Liver (tissue), 3 donors: Measurements from ENCODE around the gene MRAP.

ENCODE experiments used
- CTCF ChIP-seq: fragments of 150-350 bp; IDR thresholded peaks from 2 replicates; pipeline ENCODE4 v1.5.1; 2017; ENCODE audit warnings: improper control_type of control experiment, low read depth, low read length; ENCODE audit not compliant: missing input control
- EGR1 ChIP-seq, 2 donors: IDR thresholded peaks; 2 replicates each; pipeline ENCODE4 v1.6.1; 2016 to 2018; ENCODE audit warnings: antibody characterized with exemption in 2 of 2, low read depth in 2 of 2
- FOXA1 ChIP-seq: IDR thresholded peaks from 2 replicates; pipeline ENCODE4 v1.6.1; 2016; ENCODE audit warnings: antibody characterized with exemption
- GABPA ChIP-seq, 2 donors: IDR thresholded peaks in 1 of 2; conservative IDR thresholded peaks in 1 of 2; 2 replicates each; pipeline ENCODE4 v1.6.1; 2016; ENCODE audit warnings: antibody characterized with exemption in 2 of 2, mild to moderate bottlenecking in 1 of 2, moderate library complexity in 1 of 2
- HNF4A ChIP-seq, 2 donors: conservative IDR thresholded peaks; 2 replicates each; pipeline ENCODE4 v1.6.1; 2016; ENCODE audit warnings: antibody characterized with exemption in 2 of 2, mild to moderate bottlenecking in 2 of 2
- JUND ChIP-seq, 2 donors: IDR thresholded peaks; 2 replicates each; pipeline ENCODE4 v1.6.1; 2016; ENCODE audit warnings: antibody characterized with exemption in 2 of 2
- MAX ChIP-seq: IDR thresholded peaks from 2 replicates; pipeline ENCODE4 v1.6.1; 2016; ENCODE audit warnings: antibody characterized with exemption
- REST ChIP-seq: IDR thresholded peaks from 2 replicates; pipeline ENCODE4 v1.6.1; 2016; ENCODE audit warnings: antibody characterized with exemption, mild to moderate bottlenecking
- RXRA ChIP-seq, 2 donors: IDR thresholded peaks; 2 replicates each; pipeline ENCODE4 v1.6.1; 2017 to 2018; ENCODE audit warnings: antibody characterized with exemption in 2 of 2, mild to moderate bottlenecking in 1 of 2
- SP1 ChIP-seq: IDR thresholded peaks from 2 replicates; pipeline ENCODE4 v1.6.1; 2018; ENCODE audit warnings: antibody characterized with exemption, mild to moderate bottlenecking
- YY1 ChIP-seq: IDR thresholded peaks from 2 replicates; pipeline ENCODE4 v1.6.1; 2016; ENCODE audit warnings: antibody characterized with exemption, mild to moderate bottlenecking
- TF ChIP-seq, protein P1 (sequence below): IDR thresholded peaks from 2 replicates; pipeline ENCODE4 v1.6.1; 2016; ENCODE audit warnings: antibody characterized with exemption
- TF ChIP-seq, protein P2 (sequence below): IDR thresholded peaks from 2 replicates; pipeline ENCODE4 v1.6.1; 2016; ENCODE audit warnings: antibody characterized with exemption
- donor health status: healthy.
- donor health status: healthy.

DNA sequence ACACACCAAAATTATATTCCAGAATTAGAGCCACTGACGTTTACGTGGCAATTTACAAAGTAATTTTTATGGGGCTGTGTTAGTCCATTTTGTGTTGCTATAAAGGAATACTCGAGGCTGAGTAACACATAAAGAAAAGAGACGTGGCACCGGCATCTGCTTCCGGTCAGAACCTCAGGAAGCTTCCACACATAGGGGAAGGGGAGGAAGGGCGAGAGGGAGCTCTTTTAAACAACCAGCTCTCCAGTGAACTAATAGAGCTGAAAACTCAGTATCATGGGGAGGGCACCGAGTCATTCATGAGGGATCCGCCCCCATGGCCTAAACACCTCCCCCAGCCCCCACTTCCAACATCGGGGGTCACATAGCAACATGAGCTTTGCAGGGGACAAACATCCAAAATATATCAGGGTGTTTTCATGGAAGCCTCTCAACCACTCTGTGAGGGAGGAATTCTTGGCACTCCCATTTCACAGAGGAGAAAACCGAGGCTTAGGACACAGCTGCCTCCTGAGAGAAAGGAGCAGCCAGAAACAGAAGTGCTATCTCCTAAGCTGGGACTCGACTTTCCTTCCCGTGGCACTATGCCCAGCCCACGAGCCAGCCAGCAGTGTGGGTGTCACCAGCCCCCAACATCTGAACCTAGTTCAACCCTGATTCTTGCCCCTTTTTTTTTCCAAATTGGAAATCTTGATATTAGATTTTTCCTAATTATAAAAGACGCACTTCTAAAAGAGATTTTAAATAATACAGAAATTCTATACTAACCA lies 49.0 kb upstream of the MRAP start:
- TF ChIP-seq CTCF (no peak), MAX (no peak), YY1 (no peak), SP1 (no peak), GABPA (IDR thresholded peaks at IDR 0.05 in 1 of 2, conservative IDR thresholded peaks at IDR 0.05 in 1 of 2) (no peak), FOXA1 (no peak), HNF4A (conservative IDR thresholded peaks at IDR 0.05) (no peak), REST (no peak), JUND (IDR thresholded peaks at IDR 0.05) (no peak), RXRA (IDR thresholded peaks at IDR 0.05) (no peak), EGR1 (IDR thresholded peaks at IDR 0.05; ENCODE audit: low read depth in 2 of 2) (no peak)
- TF ChIP-seq, protein P1, sequence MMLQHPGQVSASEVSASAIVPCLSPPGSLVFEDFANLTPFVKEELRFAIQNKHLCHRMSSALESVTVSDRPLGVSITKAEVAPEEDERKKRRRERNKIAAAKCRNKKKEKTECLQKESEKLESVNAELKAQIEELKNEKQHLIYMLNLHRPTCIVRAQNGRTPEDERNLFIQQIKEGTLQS, result no peak
- TF ChIP-seq, protein P2, sequence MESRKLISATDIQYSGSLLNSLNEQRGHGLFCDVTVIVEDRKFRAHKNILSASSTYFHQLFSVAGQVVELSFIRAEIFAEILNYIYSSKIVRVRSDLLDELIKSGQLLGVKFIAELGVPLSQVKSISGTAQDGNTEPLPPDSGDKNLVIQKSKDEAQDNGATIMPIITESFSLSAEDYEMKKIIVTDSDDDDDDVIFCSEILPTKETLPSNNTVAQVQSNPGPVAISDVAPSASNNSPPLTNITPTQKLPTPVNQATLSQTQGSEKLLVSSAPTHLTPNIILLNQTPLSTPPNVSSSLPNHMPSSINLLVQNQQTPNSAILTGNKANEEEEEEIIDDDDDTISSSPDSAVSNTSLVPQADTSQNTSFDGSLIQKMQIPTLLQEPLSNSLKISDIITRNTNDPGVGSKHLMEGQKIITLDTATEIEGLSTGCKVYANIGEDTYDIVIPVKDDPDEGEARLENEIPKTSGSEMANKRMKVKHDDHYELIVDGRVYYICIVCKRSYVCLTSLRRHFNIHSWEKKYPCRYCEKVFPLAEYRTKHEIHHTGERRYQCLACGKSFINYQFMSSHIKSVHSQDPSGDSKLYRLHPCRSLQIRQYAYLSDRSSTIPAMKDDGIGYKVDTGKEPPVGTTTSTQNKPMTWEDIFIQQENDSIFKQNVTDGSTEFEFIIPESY, result no peak
